Fibroblast of skin of abdomen (primary cell): Measurements from ENCODE around the gene OCA2.
"Not testable (repeated sequence)": the region's sequence is repeated elsewhere in the genome, so short reads cannot be mapped to it uniquely, and the experiment has no call there.

Source experiments
- DNase-seq: peaks from one replicate; pipeline ENCODE4 v3.0.0-alpha.2; 2013

The OCA2 gene

DNA sequence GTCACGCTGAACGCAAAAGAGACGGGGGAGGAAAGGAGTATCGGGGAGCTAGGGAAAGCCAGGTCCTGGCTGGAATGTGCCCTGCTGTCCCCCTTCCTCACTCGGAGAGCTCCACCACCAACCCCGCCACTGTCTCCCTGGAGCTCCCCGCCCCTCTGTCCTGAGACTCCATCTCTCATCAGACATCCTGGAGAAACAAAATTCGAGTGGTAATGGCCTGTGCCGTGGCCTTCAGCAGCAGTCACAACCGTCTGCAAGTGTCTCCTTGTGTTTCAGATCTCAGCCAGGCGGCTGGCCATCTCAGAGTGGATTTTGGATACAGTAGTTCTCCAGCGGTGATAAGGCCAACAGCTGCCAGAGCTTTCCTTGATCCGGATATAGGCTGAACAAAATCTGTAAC, 76.9 kb downstream of the OCA2 start:
- no peak for DNase-seq

DNA sequence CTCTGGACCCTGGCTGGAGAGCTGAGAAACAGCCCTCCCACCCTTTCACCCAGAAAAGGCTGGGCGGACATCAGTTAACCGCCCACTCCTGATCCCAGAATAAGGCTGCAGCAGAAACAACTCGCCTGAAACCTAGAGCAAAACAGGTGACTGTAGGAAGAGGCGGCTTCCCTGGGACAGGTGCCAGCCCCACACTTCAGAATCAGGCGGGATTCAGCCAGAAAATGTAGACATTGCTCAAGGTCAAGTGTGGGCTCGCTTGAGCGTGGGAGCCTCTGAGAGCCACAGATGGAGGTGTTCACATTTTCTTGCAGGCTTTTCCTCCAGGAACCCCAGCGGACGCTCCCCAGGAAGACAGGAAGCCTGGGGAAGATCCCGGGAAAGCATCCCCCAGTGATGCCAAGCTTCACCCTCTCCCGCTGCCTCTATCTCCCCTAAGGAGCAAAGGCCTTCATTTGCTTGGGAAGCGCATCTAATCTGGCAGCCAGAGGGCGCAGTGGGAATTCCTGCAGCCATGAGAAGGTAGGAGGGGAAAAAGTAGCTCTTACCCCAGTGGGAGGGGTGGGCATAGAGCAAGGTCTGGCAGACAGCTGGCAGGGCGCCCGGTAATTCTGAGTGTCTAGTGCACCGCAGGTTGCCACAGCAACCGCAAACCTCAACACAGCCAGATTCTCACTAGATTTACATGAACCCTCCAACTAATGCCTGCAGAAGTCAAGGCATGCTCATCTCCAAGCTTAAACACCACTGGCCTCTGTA, 77.7 kb downstream of the OCA2 start:
- peak; percentile 89 for DNase-seq

GRCh38 chr15:28020644-28021043, 78.5 kb downstream of the OCA2 start:
- DNase-seq, result no peak

DNA sequence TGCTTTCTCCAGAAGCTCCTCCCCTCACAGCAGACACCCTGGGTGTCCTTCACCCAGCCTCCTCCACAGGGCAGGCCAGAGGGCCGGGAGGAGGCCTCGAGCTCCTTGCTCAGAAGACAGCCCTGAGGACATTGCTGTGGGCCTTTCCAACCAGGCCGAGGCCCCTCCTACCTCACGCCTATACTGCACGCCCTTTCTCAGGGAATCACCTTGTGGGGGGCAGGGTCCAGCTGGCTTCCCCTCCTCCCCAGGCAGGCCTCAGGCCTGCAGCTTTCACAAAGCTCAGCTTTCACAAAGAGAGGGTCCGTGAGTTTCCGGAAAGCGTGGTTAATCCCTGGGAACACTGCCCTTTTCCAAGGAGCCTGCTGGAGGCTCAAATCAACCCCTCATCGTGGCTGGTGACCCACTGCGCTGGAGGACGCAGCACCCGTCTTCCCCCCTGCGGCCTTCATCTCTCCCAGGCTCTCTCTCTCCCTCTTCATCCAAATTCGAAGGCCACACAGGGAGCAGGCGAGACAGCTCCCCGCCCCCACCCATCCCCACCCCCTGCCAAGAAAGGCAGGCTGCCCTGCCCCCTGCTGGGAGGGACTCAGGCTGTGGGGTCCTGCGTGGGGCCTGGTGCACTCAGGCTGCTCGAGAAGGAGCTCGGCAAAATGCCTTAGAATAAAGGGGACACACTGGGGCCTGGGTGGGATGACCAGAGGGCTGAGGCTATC, 79.4 kb downstream of the OCA2 start:
- DNase-seq, result no peak

GRCh38 chr15:28018291-28019044, 80.6 kb downstream of the OCA2 start:
- no peak for DNase-seq

DNA sequence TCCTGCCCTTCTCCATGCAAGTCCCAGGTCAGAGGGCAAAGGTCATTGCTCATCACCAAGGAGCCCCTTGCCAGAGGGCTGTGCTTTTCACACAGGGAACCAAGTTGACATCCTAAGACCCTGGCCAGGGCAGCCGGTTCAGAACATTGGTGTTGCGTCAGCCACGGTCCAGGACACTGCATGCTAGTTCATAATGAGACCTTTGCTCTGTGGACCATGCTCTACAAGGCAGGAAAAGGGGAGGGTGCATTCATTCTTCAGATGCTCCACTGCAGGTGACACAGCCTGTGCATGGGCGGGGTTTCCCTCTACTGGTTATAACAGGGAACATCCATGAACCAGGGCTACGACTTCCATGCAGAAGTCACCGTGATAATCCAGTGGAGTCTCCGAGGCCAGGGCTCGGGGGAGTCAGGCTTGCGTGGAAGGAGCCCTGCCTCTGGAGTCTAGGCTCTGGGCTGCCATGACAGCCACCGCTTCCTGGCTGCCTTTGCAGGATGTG, 81.6 kb downstream of the OCA2 start:
- no peak for DNase-seq

GRCh38 chr15:28015855-28016254, 83.3 kb downstream of the OCA2 start:
- DNase-seq, result no peak

- DNase-seq, result no peak
These were observed 84.4 kb downstream of the OCA2 start for GRCh38 chr15:28014623-28015200.

DNA sequence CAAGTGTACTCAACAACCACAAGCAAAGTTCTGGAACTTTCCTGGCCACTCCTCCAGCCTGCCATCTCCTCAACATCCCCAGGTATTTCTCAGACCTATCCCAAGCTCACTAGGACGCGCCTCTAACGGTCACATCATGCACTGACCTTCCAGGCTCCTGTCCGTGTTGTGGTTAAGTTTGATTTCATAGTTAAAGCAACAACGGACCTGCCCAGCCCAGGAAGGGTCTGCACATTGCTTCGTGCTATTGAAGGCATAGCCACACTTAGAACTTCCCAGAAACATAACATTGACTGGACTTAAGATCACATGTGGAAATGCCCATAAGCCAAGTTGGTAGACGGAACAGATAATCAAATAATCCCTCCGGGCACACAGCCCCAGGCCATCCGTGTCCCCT, 85.1 kb downstream of the OCA2 start:
- no peak for DNase-seq

DNA sequence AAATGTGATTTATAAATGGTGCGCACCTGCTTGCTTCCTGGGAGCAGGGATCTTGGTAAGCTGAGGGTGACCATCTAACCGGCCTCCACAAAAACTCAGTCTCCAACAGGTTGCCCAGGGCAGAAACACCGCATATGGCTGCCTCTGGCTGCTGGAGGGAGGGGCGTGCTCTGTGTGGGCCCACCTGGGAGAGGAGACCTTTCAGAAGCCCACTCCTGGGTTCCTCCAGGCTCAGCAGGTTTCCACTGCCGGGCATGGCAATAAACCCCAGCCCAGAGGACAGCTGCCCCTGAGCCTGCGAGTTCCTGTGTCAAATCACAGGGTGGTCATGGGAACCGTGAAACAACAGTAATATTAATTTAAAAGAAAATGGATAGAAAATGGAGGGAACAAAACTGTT, 85.6 kb downstream of the OCA2 start:
- DNase-seq, result no peak

- DNase-seq, result no peak
These were observed 86.9 kb downstream of the OCA2 start for GRCh38 chr15:28012231-28012630.

DNA sequence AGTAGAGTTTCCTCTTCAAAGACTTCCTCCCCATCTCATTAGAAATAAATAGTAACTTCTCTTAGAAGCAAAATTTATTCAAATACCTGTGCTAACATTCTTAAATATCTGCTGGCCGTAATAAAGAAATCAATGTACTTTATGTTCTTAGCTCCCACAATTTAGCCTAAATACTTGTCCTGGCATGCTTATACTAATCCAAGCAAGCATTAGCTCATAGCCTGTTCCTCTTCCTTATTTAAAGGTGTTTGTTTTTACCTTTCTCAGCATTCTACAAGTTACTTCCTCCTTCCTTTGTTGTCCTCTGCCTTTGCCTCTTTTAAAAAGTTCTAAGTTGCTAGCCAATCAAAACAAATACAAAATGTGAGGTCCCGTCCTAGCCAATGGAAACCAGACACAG, 90.9 kb downstream of the OCA2 start:
- not testable (repeated sequence) for DNase-seq

- DNase-seq, result no peak
These were observed 92.8 kb downstream of the OCA2 start for GRCh38 chr15:28006116-28006905.

DNA sequence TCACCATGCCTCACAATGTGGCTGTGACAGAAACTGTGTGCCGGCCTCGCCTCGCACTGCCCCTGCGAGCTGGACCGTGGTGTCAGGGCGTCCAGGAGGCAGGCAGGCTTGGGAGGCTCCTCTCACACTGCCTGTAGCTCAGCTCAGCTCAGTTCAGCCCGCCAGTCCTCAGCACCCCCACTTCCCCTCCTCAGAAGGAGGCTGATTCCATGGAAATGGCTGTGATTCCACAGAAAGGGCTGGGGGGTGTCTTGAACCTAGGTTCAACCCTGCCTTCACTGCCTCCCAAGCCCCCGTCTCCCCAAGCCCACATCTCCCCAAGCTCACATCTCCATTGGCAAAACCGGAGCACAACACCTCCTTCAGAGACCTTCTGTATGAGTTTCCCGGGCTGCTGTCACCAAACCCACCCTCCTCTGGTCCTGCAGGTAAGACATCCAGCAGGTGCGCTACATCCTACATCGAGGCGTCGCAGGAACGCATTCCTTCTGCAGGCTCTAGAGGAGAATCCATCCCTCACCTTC, 94.0 kb downstream of the OCA2 start:
- no peak for DNase-seq

DNA sequence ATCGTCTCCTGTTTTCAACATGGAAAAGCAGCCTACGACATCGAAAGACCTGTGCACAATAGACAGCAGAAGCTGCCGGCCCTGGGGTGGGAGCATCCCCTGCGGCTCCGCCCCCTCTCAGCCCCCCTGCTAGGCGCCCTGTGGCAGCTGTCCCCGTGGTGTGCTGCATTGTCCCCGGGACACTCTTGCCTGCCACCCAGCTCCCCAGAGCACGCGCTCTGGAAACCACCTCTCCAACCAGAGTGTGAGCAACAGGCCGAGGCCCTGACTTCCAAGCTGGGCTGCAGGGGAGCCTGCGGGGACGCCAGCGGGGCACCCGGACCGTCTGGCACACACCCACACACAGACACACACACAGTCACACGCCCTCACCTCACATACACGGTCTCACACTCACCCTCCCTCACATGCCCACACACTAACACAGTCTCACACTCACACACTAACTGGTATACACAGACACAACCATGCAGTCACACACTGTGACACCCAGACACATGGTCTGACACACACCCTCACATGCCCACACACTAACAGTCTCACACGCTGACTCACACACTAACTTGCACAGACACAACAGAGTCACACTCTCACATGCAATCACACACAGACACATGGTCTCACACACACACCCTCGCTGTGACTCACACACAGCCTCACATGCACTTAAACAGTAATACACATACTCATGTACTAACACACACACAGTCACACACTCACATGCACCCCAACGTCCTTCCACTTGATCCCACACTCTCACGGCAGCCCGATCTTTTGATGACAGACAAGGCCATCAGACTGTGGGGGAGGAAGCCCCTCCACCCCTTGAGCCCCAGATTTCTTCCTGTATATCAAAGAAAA, 94.7 kb downstream of the OCA2 start:
- DNase-seq, result no peak

DNA sequence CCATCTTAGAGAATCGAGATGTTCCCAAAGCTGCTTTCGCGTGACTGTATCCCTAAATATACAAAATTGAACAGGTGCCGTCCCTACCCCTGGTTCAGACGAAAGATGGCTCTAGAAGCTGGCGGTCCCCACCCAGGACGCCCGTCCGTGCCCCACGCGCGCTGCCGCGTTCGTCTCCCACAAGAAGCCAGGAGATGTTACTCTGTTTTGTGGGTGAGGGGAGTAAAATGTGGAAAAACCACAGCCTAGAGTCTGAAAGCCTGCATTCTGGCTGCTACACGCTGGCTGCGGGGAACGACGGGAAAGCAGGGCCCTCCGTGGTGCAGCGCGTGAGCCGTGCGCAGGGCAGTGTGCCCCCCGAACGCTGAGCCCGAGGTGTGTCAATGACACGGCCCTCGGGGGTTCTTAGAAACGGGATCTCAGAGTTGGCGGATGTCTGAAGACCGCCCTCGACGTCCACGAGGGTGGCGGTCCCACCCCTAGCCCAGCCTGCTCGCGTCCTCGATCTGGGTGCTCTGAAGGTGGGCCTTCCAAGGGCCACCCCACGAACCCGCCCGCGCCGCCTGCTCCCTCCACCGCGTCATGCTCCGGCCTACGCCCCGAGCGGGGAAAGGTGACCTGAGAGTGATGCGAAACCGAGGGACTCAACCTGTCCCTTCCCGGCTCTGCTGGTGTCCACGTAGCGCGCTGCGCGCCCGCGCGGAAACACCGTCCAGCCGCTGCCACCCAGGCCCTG, 95.6 kb downstream of the OCA2 start:
- no peak for DNase-seq

GRCh38 chr15:28002867-28003266, 96.2 kb downstream of the OCA2 start:
- DNase-seq, result no peak

DNA sequence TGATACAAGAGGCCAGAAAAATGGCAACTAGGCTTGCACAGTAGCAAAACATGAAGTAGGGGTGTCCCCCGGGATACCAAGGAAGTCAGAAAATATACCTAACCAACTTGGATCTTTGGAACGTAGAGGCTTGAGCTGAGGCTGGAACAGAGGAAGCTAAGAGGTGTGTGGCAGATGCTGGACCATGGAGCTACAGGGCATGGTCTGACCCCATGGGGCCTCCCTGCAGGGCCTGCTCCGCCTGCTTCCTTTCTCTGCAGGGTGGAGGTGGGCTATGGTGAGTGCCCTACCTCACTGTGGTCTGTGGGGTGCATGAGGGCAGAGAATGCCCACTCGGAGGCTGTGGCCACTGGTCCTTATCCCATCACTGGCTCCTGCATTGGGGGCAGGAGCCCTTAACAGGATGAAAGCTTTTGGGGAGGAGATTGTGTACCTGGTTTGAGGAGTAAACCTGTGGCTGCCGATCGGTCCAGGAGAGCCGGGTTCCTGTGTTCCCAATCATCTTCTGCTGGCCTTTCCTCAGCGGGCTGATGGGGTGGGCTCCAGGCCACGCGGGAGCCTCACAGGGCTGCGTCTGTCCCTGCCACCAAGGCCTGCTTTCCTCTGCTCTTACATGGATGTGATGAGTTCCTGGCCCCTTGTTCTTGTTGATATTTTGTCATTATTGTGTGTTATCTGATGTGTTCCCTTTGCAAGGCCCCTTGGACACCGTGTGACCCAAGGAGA, 96.8 kb downstream of the OCA2 start:
- DNase-seq, result no peak

GRCh38 chr15:28001641-28002040, 97.5 kb downstream of the OCA2 start:
- DNase-seq, result no peak
